K562 (cell line): ENCODE measurements around the gene GRAMD1B. TPM values are rescaled to one million over a fixed set of nuclear protein-coding genes. Genes with fewer than 3 reads are reported as not detected.

ENCODE experiments used
- ATAC-seq: fragments of 200-7000 bp; cut with Tn5 transposase; 3 replicates; pipeline ENCODE4 v1.9.1; 2020; ENCODE audit warnings: moderate library complexity
- BruUV-seq: library from RNA; stranded (reverse); fragments of 400-500 nt; replicated peaks from 2 replicates; lab custom pipeline; 2021; lab: Mats Ljungman, UMichigan
- CTCF ChIA-PET: fragments of 300-600 bp; formaldehyde crosslinking; extraction: SDS; loops from one replicate; lab custom pipeline; 2021; ENCODE audit warnings: low intra/inter-chr PET ratio; lab: Yijun Ruan, JAX
- POLR2A ChIA-PET: fragments of 300-600, 350-650 bp; sonication (Branson Sonifier 250); formaldehyde crosslinking; extraction: SDS; loops from one replicate; lab custom pipeline; 2021; ENCODE audit warnings: antibody characterized with exemption, inconsistent platforms; lab: Yijun Ruan, JAX
- DNase-seq, 4 experiments: peaks; one replicate each; pipeline versions ENCODE4 v3.0.0 to v3.0.0-alpha.2; 2011 to 2018; ENCODE audit warnings: low spot score in 3 of 4, mixed read lengths in 3 of 4; ENCODE audit errors: extremely low read depth in 1 of 4
- FAIRE-seq: peaks from 2 replicates; lab custom pipeline; 2011; peaks lifted over from hg19 to GRCh38; lab: Jason Lieb, UNC
- H2AFZ ChIP-seq: 2 replicates; pipeline ENCODE4 v1.6.0; 2011; ENCODE audit warnings: low read depth, low read length, control low read depth, inconsistent platforms
- H3K27ac ChIP-seq: fragments of 200-600 bp; 3 replicates; pipeline ENCODE4 v1.8.0; 2011; ENCODE audit warnings: low read depth, mild to moderate bottlenecking, control low read depth, inconsistent platforms, low read length, moderate library complexity, mixed read lengths; ENCODE audit errors: extremely low read depth
- H3K27me3 ChIP-seq, 2 experiments: fragments of 300-600 bp in 1 of 2; 2 replicates in 1 of 2; 3 replicates in 1 of 2; pipeline versions ENCODE4 v1.6.0 to v1.8.0; 2011; ENCODE audit warnings: inconsistent platforms in 2 of 2, low read length in 2 of 2, mild to moderate bottlenecking in 1 of 2, mixed read lengths in 1 of 2, moderate library complexity in 1 of 2; ENCODE audit not compliant: control insufficient read depth in 2 of 2, insufficient read depth in 2 of 2
- H3K36me3 ChIP-seq: fragments of 300-600 bp; 3 replicates; pipeline ENCODE4 v1.8.0; 2011; ENCODE audit warnings: mild to moderate bottlenecking, low read length, inconsistent platforms; ENCODE audit not compliant: control insufficient read depth, insufficient read depth
- H3K4me1 ChIP-seq, 2 experiments: fragments of 200-600 bp in 1 of 2; replicated peaks in 1 of 2; 2 replicates in 1 of 2; 3 replicates in 1 of 2; pipeline versions ENCODE4 v1.5.1 to v1.8.0; 2011; ENCODE audit warnings: inconsistent platforms in 2 of 2, low read length in 2 of 2, mild to moderate bottlenecking in 1 of 2, mixed read lengths in 1 of 2, moderate library complexity in 1 of 2; ENCODE audit not compliant: control insufficient read depth in 2 of 2, insufficient read depth in 2 of 2
- H3K4me2 ChIP-seq: 2 replicates; pipeline ENCODE4 v1.6.1; 2011; ENCODE audit warnings: low read length, control low read depth, inconsistent platforms, mixed read lengths; ENCODE audit not compliant: insufficient read depth
- H3K4me3 ChIP-seq: fragments of 200-600 bp; sonication (generic), shearing (Covaris generic); 2 replicates; pipeline ENCODE4 v1.5.1; 2016; ENCODE audit warnings: control low read depth, inconsistent platforms
- H3K79me2 ChIP-seq: fragments of 200-600 bp; 3 replicates; pipeline ENCODE4 v1.8.0; 2011; ENCODE audit warnings: low read length, inconsistent platforms; ENCODE audit not compliant: control insufficient read depth, insufficient read depth
- H3K9ac ChIP-seq, 2 experiments: 2 replicates each; pipeline versions ENCODE4 v1.6.0 to v1.6.1; 2011; ENCODE audit warnings: low read depth in 2 of 2, low read length in 2 of 2, control low read depth in 1 of 2, inconsistent platforms in 1 of 2, mild to moderate bottlenecking in 1 of 2, mixed read lengths in 1 of 2; ENCODE audit not compliant: insufficient read depth in 1 of 2
- H3K9me1 ChIP-seq: one replicate; pipeline ENCODE4 v1.6.0; 2011; ENCODE audit warnings: inconsistent platforms, mild to moderate bottlenecking, low read length, moderate library complexity; ENCODE audit not compliant: control insufficient read depth, insufficient read depth
- H3K9me3 ChIP-seq: replicated peaks from 2 replicates; pipeline ENCODE4 v1.5.1; 2011; ENCODE audit warnings: low read depth, low read length, inconsistent platforms; ENCODE audit not compliant: control insufficient read depth, insufficient read depth
- H4K20me1 ChIP-seq: replicated peaks from 2 replicates; pipeline ENCODE4 v1.6.1; 2011; ENCODE audit warnings: low read length, inconsistent platforms, mixed read lengths; ENCODE audit not compliant: control insufficient read depth, insufficient read depth
- FOXJ2 ChIP-seq: fragments of 200-800 bp; sonication (Bioruptor generic); IDR thresholded peaks from 2 replicates; pipeline ENCODE4 v1.6.1; 2016; ENCODE audit warnings: missing genetic modification characterization, missing compliant biosample characterization
- HDAC1 ChIP-seq, 2 experiments: fragments of 450-650 bp; IDR thresholded peaks; 2 replicates each; pipeline ENCODE4 v1.6.1; 2016 to 2017; ENCODE audit warnings: inconsistent platforms in 1 of 2, mild to moderate bottlenecking in 1 of 2, moderate library complexity in 1 of 2
- MEF2D ChIP-seq: conservative IDR thresholded peaks from 2 replicates; pipeline ENCODE4 v1.6.1; 2016; ENCODE audit warnings: low read depth, missing genetic modification characterization, missing compliant biosample characterization
- MYBL2 ChIP-seq, 2 experiments: fragments of 450-650 bp in 1 of 2; sonication (generic) in 1 of 2; formaldehyde crosslinking in 1 of 2; IDR thresholded peaks; 2 replicates each; pipeline versions ENCODE4 v1.6.1 to v1.8.1; 2017 to 2022; ENCODE audit warnings: borderline replicate concordance in 1 of 2, inconsistent platforms in 1 of 2, low read depth in 1 of 2, mild to moderate bottlenecking in 1 of 2, missing genetic modification reagents in 1 of 2, moderate library complexity in 1 of 2
- NFE2L1 ChIP-seq: fragments of 450-650 bp; IDR thresholded peaks from 2 replicates; pipeline ENCODE4 v1.6.1; 2016; ENCODE audit warnings: missing genetic modification characterization, low read depth, mild to moderate bottlenecking, missing compliant biosample characterization, moderate library complexity, borderline replicate concordance
- PHB ChIP-seq: fragments of 250-450 bp; sonication (Bioruptor Pico); IDR thresholded peaks from 2 replicates; pipeline ENCODE4 v1.5.0; 2021
- POLR2G ChIP-seq: fragments of 200-400 bp; formaldehyde crosslinking; IDR thresholded peaks from 2 replicates; pipeline ENCODE4 v1.6.1; 2017; ENCODE audit warnings: low read depth, mild to moderate bottlenecking, antibody characterized with exemption, low read length, moderate library complexity
- RBM15 ChIP-seq: fragments of 200-400 bp; formaldehyde crosslinking; IDR thresholded peaks from 2 replicates; pipeline ENCODE4 v1.6.1; 2018; ENCODE audit warnings: mild to moderate bottlenecking, low read length, moderate library complexity; ENCODE audit not compliant: insufficient read depth
- SREBF1 ChIP-seq: fragments of 150-350 bp; IDR thresholded peaks from 2 replicates; pipeline ENCODE4 v1.6.1; 2014; ENCODE audit warnings: antibody characterized with exemption, low read depth, low read length, borderline replicate concordance
- STAG1 ChIP-seq: sonication (generic); formaldehyde crosslinking; IDR thresholded peaks from 2 replicates; pipeline ENCODE4 v1.5.0; 2020; ENCODE audit warnings: missing genetic modification reagents, borderline replicate concordance
- TFAM ChIP-seq: fragments of 250-450 bp; sonication (Bioruptor Pico); conservative IDR thresholded peaks from 2 replicates; pipeline ENCODE4 v1.5.0; 2021; ENCODE audit warnings: mild to moderate bottlenecking, moderate library complexity
- TOE1 ChIP-seq, 2 experiments: fragments of 450-650 bp in 1 of 2; sonication (generic) in 1 of 2; formaldehyde crosslinking in 1 of 2; IDR thresholded peaks; 2 replicates each; pipeline versions ENCODE4 v1.7.1 to v1.8.0; 2016 to 2022; ENCODE audit warnings: borderline replicate concordance in 2 of 2, mild to moderate bottlenecking in 2 of 2, antibody characterized with exemption in 1 of 2, inconsistent platforms in 1 of 2, low read depth in 1 of 2, missing genetic modification reagents in 1 of 2, moderate library complexity in 1 of 2
- ZNF146 ChIP-seq: IDR thresholded peaks from one replicate; pipeline ENCODE4 v1.6.1; 2018; ENCODE audit warnings: missing compliant biosample characterization; ENCODE audit not compliant: unreplicated experiment
- ZNF764 ChIP-seq: fragments of 250-450 bp; sonication (Bioruptor Pico); IDR thresholded peaks from 2 replicates; pipeline ENCODE4 v1.4.0; 2020; ENCODE audit warnings: low read depth, mild to moderate bottlenecking, moderate library complexity
- WGBS: fragments of 100-300 bp; shearing (Covaris generic); methylation state at CpG from one replicate; pipeline ENCODE4 v1.1.6; 2016; ENCODE audit warnings: low coverage, mixed read lengths; ENCODE audit not compliant: insufficient coverage; ENCODE audit errors: missing lambda C conversion rate; 5-methylcytosine and 5-hydroxymethylcytosine counted together
- in situ Hi-C: fragments of 300-500 bp; cut with MboI; formaldehyde crosslinking; loops from 4 replicates; pipeline ENCODE4 v1.15.0; 2018; ENCODE audit warnings: inconsistent platforms, mixed read lengths
- intact Hi-C: fragments of 100-400 bp; cut with micrococcal nuclease; formaldehyde crosslinking; loops from 2 replicates; pipeline ENCODE4 v1.14.2; 2022
- polyA plus RNA-seq, 8 experiments: library from polyadenylated mRNA; depleted of rRNA in 4 of 8; stranded (reverse) in 5 of 8; unstranded in 3 of 8; fragments of >200 nt; fragmentation: Nextera tagmentation in 2 of 8; fragmentation: Illumina TruSeq in 1 of 8; extraction: Ambion mirVana in 2 of 8; extraction: Trizol in 1 of 8; gene quantifications; 2 replicates each; pipeline versions ENCODE4 v1.2.1 to v1.2.3, GENCODE V29; 2011 to 2014; ENCODE audit warnings: inconsistent platforms in 1 of 8, missing spikeins in 1 of 8
- total RNA-seq, 7 experiments: library from RNA; depleted of rRNA in 6 of 7; stranded (reverse); fragments of >200 nt in 6 of 7; fragmentation: Illumina TruSeq in 2 of 7; extraction: Trizol in 2 of 7; gene quantifications; 2 replicates each; pipeline versions ENCODE4 v1.2.1 to v1.2.3, GENCODE V29; 2011 to 2021; ENCODE audit warnings: low replicate concordance in 1 of 7
- TF ChIP-seq, protein P1 (sequence below), 2 experiments: fragments of 150-350 bp in 1 of 2; IDR thresholded peaks; 2 replicates each; pipeline ENCODE4 v1.6.1; 2012 to 2016; ENCODE audit warnings: low read depth in 2 of 2, low read length in 2 of 2, mild to moderate bottlenecking in 1 of 2, moderate library complexity in 1 of 2

The GRAMD1B gene
- total and polyA plus RNA-seq, 9 of the 15 experiments (the other 6 are each of a cell fraction or from before 2014, with no cell fraction given): 0.31 TPM; not detected in 8

- in situ Hi-C loops: no loop called here
- Histone ChIP-seq H3K4me2 (no peak overlapping the region), H3K27me3 (peaks cover 14 to 20% of the 10 kb centered on the region in 2 experiments; a peak in 4 of 5 replicates), H3K4me1 (no peaks in the 10 kb centered on the region), H3K27ac (no peak overlapping the region), H3K4me3 (no peak overlapping the region), H3K9ac (no peak overlapping the region), H3K79me2 (no peaks in the 10 kb centered on the region), H3K36me3 (no peaks in the 10 kb centered on the region), H3K9me1 (no peaks in the 10 kb centered on the region), H4K20me1 (no peaks in the 10 kb centered on the region), H2AFZ (no peak overlapping the region), H3K9me3 (no peaks in the 10 kb centered on the region)
- no TSS peak for BruUV-seq
- intact Hi-C loops: no loop called here
- FAIRE-seq (no peak), DNase-seq (no peak), ATAC-seq (no peak)
- WGBS: under 1% methylated on average over 13 of the region's 13 CpGs
- TF ChIP-seq RBM15 (no peak), MYBL2 (IDR thresholded peaks at IDR 0.05; ENCODE audit: low read depth) (no peak), MYBL2 (CRISPR knock-in tag; IDR thresholded peaks at IDR 0.05; ENCODE audit: borderline replicate concordance) (no peak), POLR2G (no peak), SREBF1 (no peak), MEF2D (tag) (no peak), TOE1 (IDR thresholded peaks at IDR 0.05; ENCODE audit: borderline replicate concordance) (no peak), TOE1 (CRISPR knock-in tag; IDR thresholded peaks at IDR 0.05; ENCODE audit: borderline replicate concordance, low read depth) (no peak), HDAC1 (IDR thresholded peaks at IDR 0.05) (no peak), STAG1 (no peak), ZNF764 (no peak), FOXJ2 (tag) (no peak), NFE2L1 (tag) (no peak), ZNF146 (CRISPR knock-in tag) (no peak), TFAM (no peak), PHB (CRISPR knock-in tag) (no peak)
- TF ChIP-seq, protein P1, sequence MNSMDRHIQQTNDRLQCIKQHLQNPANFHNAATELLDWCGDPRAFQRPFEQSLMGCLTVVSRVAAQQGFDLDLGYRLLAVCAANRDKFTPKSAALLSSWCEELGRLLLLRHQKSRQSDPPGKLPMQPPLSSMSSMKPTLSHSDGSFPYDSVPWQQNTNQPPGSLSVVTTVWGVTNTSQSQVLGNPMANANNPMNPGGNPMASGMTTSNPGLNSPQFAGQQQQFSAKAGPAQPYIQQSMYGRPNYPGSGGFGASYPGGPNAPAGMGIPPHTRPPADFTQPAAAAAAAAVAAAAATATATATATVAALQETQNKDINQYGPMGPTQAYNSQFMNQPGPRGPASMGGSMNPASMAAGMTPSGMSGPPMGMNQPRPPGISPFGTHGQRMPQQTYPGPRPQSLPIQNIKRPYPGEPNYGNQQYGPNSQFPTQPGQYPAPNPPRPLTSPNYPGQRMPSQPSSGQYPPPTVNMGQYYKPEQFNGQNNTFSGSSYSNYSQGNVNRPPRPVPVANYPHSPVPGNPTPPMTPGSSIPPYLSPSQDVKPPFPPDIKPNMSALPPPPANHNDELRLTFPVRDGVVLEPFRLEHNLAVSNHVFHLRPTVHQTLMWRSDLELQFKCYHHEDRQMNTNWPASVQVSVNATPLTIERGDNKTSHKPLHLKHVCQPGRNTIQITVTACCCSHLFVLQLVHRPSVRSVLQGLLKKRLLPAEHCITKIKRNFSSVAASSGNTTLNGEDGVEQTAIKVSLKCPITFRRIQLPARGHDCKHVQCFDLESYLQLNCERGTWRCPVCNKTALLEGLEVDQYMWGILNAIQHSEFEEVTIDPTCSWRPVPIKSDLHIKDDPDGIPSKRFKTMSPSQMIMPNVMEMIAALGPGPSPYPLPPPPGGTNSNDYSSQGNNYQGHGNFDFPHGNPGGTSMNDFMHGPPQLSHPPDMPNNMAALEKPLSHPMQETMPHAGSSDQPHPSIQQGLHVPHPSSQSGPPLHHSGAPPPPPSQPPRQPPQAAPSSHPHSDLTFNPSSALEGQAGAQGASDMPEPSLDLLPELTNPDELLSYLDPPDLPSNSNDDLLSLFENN (IDR thresholded peaks at IDR 0.05; ENCODE audit: low read depth in 2 of 2, low read length in 2 of 2): no peak
- ChIA-PET POLR2A (no interaction called here), CTCF (no interaction called here)
Measured at GRCh38 chr11:123559523-123559955, 129.5 kb downstream of the GRAMD1B start.
